ENCODE data around the gene UGT3A2. TPM values are rescaled to one million over a fixed set of nuclear protein-coding genes. Genes with fewer than 3 reads are reported as not detected.

The UGT3A2 gene
- total RNA-seq, 1 donor from 2014 or later: 10.8 TPM

DNA sequence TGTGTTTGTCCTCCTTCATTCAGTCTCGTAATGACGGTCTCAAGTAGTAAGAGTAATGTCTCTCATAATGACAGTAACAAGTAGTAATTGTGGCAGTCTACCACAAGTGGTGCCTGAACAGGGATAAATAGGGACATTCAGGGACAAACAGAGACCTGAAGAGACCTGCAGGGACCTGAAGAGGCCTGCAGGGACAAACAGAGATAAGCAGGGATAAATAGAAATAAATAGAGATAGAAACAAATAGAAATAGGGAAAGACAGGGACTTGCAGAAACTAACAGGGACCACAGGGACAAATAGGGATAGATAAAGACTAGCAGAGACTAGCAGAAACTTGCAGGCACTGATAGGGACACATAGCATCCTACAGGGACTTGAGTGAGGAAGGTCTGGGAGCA, 7.9 kb downstream of the UGT3A2 start:
- no peak overlapping the region for H3K9ac ChIP-seq
- no peaks in the 10 kb centered on the region for H3K27me3 ChIP-seq
- no peaks in the 10 kb centered on the region for H3K9me3 ChIP-seq (ENCODE audit: low read depth)
- H3K4me2 ChIP-seq: no peak overlapping the region
- no peak overlapping the region for H3K4me3 ChIP-seq
- H4K20me1 ChIP-seq (ENCODE audit: low read depth): no peaks in the 10 kb centered on the region
- H3K9me3 Mint-ChIP-seq: no peaks in the 10 kb centered on the region
- no peaks in the 10 kb centered on the region for H3K79me2 ChIP-seq (ENCODE audit: low read depth)
- H3K27ac ChIP-seq: no peak overlapping the region
- no peak overlapping the region for H3K4me3 Mint-ChIP-seq
- peaks cover 2% of the 10 kb centered on the region for H3K27me3 Mint-ChIP-seq (ENCODE audit: insufficient read depth, low read depth)
- peaks cover 7% of the 10 kb centered on the region for H3K4me1 Mint-ChIP-seq
- TF ChIP-seq, protein P1, sequence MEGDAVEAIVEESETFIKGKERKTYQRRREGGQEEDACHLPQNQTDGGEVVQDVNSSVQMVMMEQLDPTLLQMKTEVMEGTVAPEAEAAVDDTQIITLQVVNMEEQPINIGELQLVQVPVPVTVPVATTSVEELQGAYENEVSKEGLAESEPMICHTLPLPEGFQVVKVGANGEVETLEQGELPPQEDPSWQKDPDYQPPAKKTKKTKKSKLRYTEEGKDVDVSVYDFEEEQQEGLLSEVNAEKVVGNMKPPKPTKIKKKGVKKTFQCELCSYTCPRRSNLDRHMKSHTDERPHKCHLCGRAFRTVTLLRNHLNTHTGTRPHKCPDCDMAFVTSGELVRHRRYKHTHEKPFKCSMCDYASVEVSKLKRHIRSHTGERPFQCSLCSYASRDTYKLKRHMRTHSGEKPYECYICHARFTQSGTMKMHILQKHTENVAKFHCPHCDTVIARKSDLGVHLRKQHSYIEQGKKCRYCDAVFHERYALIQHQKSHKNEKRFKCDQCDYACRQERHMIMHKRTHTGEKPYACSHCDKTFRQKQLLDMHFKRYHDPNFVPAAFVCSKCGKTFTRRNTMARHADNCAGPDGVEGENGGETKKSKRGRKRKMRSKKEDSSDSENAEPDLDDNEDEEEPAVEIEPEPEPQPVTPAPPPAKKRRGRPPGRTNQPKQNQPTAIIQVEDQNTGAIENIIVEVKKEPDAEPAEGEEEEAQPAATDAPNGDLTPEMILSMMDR (IDR thresholded peaks at IDR 0.05): no peak
- TF ChIP-seq EZH2phosphoT487 (IDR thresholded peaks at IDR 0.05): no peak
- no peak for TF ChIP-seq EZH2 (IDR thresholded peaks at IDR 0.05)
- H3K36me3 ChIP-seq: no peaks in the 10 kb centered on the region
- DNase-seq (ENCODE audit: low spot score): no peak
- no peaks in the 10 kb centered on the region for H3K4me1 ChIP-seq
- H3K36me3 Mint-ChIP-seq: no peaks in the 10 kb centered on the region
- H3K27ac Mint-ChIP-seq: no peak overlapping the region
- H3F3A ChIP-seq (ENCODE audit: low read depth): no peaks in the 10 kb centered on the region
- H2AFZ ChIP-seq (replicated peaks): no peak overlapping the region

DNA sequence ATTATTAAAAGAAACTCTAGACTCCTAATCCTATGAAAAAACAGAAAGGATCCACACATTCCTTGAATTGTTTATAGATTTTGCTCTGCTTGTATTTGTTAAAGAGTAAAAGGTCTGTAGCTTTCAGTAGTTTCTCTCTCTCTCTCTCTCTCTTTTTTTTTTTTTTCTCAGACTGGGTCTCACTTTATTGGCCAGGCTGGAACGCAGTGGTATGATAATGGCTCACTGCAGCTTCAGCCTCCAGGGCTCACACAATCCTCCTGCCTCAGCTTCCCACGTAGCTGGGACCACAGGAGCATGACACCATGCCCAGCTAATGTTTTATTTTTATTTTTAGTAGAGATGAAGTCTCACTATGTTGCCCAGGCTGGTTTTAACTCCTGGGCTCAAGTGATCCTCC, 9.3 kb downstream of the UGT3A2 start:
- H3K27me3 Mint-ChIP-seq (ENCODE audit: insufficient read depth, low read depth): peaks cover 2% of the 10 kb centered on the region
- Histone ChIP-seq H3K4me1 (no peaks in the 10 kb centered on the region), H3K9ac (no peak overlapping the region), H3K27me3 (no peaks in the 10 kb centered on the region), H3K4me2 (no peak overlapping the region), H3K27ac (no peak overlapping the region), H3F3A (ENCODE audit: low read depth) (no peaks in the 10 kb centered on the region), H3K9me3 (ENCODE audit: low read depth) (no peaks in the 10 kb centered on the region), H2AFZ (replicated peaks) (no peak overlapping the region), H3K79me2 (ENCODE audit: low read depth) (no peaks in the 10 kb centered on the region), H3K4me3 (no peak overlapping the region), H4K20me1 (ENCODE audit: low read depth) (no peaks in the 10 kb centered on the region), H3K36me3 (no peaks in the 10 kb centered on the region)
- H3K9me3 Mint-ChIP-seq: no peaks in the 10 kb centered on the region
- peaks cover 7% of the 10 kb centered on the region for H3K4me1 Mint-ChIP-seq
- H3K36me3 Mint-ChIP-seq: no peaks in the 10 kb centered on the region
- no peak for DNase-seq (ENCODE audit: low spot score)
- no peak overlapping the region for H3K4me3 Mint-ChIP-seq
- no peak overlapping the region for H3K27ac Mint-ChIP-seq
- TF ChIP-seq EZH2phosphoT487 (IDR thresholded peaks at IDR 0.05): no peak
- TF ChIP-seq, protein P1 (IDR thresholded peaks at IDR 0.05): no peak
- no peak for TF ChIP-seq EZH2 (IDR thresholded peaks at IDR 0.05)

DNA sequence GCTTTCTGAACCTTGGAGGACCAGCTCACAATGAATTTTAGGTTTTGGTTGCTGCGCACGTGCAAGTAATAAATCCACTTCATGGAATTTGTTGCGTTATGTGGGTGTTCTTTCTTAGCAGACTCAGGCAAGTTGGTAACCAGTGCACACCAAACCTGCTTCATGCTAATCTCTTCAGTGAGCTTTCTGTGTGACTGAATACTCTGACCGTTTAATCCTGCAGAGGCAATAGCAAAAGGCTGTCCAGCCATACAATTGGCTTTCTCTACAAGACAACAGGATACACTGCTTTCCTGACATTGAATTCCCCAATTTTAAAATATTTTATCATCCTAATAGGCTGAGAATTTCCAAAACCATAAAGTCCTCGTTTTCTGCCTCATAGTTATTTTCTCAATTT, 10.3 kb downstream of the UGT3A2 start:
- Histone ChIP-seq H3K9ac (no peak overlapping the region), H2AFZ (replicated peaks) (no peak overlapping the region), H3K27me3 (no peaks in the 10 kb centered on the region), H4K20me1 (ENCODE audit: low read depth) (no peaks in the 10 kb centered on the region), H3K27ac (no peak overlapping the region), H3K4me1 (no peaks in the 10 kb centered on the region), H3K4me2 (no peak overlapping the region), H3K9me3 (ENCODE audit: low read depth) (no peaks in the 10 kb centered on the region), H3F3A (ENCODE audit: low read depth) (no peaks in the 10 kb centered on the region), H3K4me3 (no peak overlapping the region), H3K36me3 (no peaks in the 10 kb centered on the region), H3K79me2 (ENCODE audit: low read depth) (no peaks in the 10 kb centered on the region)
- Mint-ChIP-seq H3K27ac (no peak overlapping the region), H3K4me3 (no peak overlapping the region), H3K9me3 (no peaks in the 10 kb centered on the region), H3K36me3 (no peaks in the 10 kb centered on the region), H3K4me1 (peaks cover 7% of the 10 kb centered on the region), H3K27me3 (ENCODE audit: insufficient read depth, low read depth) (peaks cover 2% of the 10 kb centered on the region)
- no peak for TF ChIP-seq EZH2 (IDR thresholded peaks at IDR 0.05)
- TF ChIP-seq, protein P1 (IDR thresholded peaks at IDR 0.05): no peak
- no peak for TF ChIP-seq EZH2phosphoT487 (IDR thresholded peaks at IDR 0.05)
- peak; percentile 35 for DNase-seq (ENCODE audit: low spot score)

Data from neural progenitor cell (in vitro differentiated cells).